Lower leg skin (tissue), 3 donors: Measurements from ENCODE around the gene ROBO1.

ENCODE experiments used
- CTCF ChIP-seq, 3 donors: fragments of 450-650 bp; IDR thresholded peaks; one replicate each; pipeline ENCODE4 v1.5.1; 2016; ENCODE audit warnings: antibody characterized with exemption in 3 of 3, mild to moderate bottlenecking in 3 of 3, moderate library complexity in 2 of 3
- POLR2A ChIP-seq, 2 donors: fragments of 450-650 bp; IDR thresholded peaks; one replicate each; pipeline ENCODE4 v1.6.1; 2016 to 2017; ENCODE audit warnings: antibody characterized with exemption in 2 of 2, mild to moderate bottlenecking in 1 of 2, moderate library complexity in 1 of 2

- TF ChIP-seq CTCF (IDR thresholded peaks at IDR 0.05) (no peak), POLR2A (IDR thresholded peaks at IDR 0.05) (no peak)
Measured at GRCh38 chr3:78976200-78976599, 791.6 kb downstream of the ROBO1 start.
